Ishikawa (cell line): ENCODE measurements around the gene FZD7.

Experiments
- CEBPB ChIP-seq: IDR thresholded peaks from 2 replicates; pipeline ENCODE4 v1.6.1; 2012
- CREB1 ChIP-seq: IDR thresholded peaks from 2 replicates; pipeline ENCODE4 v1.6.1; 2012; ENCODE audit warnings: low read depth
- EGR1 ChIP-seq: IDR thresholded peaks from 2 replicates; pipeline ENCODE4 v1.6.1; 2012
- EP300 ChIP-seq: IDR thresholded peaks from 2 replicates; pipeline ENCODE4 v1.6.1; 2012; ENCODE audit warnings: borderline replicate concordance
- FOXM1 ChIP-seq: IDR thresholded peaks from 2 replicates; pipeline ENCODE4 v1.6.1; 2012; ENCODE audit warnings: low read depth, borderline replicate concordance
- NFIC ChIP-seq: IDR thresholded peaks from 2 replicates; pipeline ENCODE4 v1.6.1; 2012
- RAD21 ChIP-seq: IDR thresholded peaks from 2 replicates; pipeline ENCODE4 v1.6.1; 2012; ENCODE audit warnings: low read depth
- TAF1 ChIP-seq: IDR thresholded peaks from 2 replicates; pipeline ENCODE4 v1.6.1; 2012; ENCODE audit warnings: low read depth, mild to moderate bottlenecking
- TCF12 ChIP-seq: IDR thresholded peaks from 2 replicates; pipeline ENCODE4 v1.6.1; 2012; ENCODE audit warnings: low read depth
- TEAD4 ChIP-seq: IDR thresholded peaks from 2 replicates; pipeline ENCODE4 v1.6.1; 2012
- YY1 ChIP-seq: IDR thresholded peaks from 2 replicates; pipeline ENCODE4 v1.6.1; 2012; ENCODE audit warnings: low read depth
- ZBTB7A ChIP-seq: IDR thresholded peaks from 2 replicates; pipeline ENCODE4 v1.6.1; 2012; ENCODE audit warnings: low read depth
- TF ChIP-seq, protein P1 (sequence below): IDR thresholded peaks from 2 replicates; pipeline ENCODE4 v1.6.1; 2012
- TF ChIP-seq, protein P2 (sequence below): IDR thresholded peaks from 2 replicates; pipeline ENCODE4 v1.6.1; 2012; ENCODE audit warnings: low read depth, mild to moderate bottlenecking
- TF ChIP-seq, protein P3 (sequence below): IDR thresholded peaks from 2 replicates; pipeline ENCODE4 v1.6.1; 2012

FZD7 gene

DNA sequence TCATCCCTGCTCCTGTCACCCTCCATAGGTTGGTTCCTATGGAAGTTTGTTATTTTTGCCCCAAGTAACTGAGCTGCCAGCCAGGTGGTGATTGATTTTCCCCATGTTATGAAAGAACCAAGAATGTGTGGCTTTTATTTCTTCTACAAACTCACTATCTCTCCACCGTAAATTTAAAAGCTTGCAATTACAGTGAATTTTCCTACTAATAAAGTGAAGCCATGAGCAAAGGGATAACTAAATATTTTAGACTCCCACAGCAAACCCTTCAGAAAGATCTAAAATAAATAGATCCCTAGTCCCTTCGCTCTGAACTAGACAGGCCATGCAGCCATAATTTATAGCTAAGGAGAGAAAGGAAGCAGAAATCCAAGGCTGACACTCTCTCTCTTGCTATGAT lies 33.2 kb downstream of the FZD7 start:
- TF ChIP-seq, protein P1, sequence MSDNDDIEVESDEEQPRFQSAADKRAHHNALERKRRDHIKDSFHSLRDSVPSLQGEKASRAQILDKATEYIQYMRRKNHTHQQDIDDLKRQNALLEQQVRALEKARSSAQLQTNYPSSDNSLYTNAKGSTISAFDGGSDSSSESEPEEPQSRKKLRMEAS = no peak
- no peak for TF ChIP-seq NFIC
- TF ChIP-seq FOXM1 = no peak
- no peak for TF ChIP-seq RAD21
- no peak for TF ChIP-seq CEBPB
- TF ChIP-seq EP300 = no peak

- TF ChIP-seq RAD21 (no peak), CEBPB (no peak)
- TF ChIP-seq, protein P2, sequence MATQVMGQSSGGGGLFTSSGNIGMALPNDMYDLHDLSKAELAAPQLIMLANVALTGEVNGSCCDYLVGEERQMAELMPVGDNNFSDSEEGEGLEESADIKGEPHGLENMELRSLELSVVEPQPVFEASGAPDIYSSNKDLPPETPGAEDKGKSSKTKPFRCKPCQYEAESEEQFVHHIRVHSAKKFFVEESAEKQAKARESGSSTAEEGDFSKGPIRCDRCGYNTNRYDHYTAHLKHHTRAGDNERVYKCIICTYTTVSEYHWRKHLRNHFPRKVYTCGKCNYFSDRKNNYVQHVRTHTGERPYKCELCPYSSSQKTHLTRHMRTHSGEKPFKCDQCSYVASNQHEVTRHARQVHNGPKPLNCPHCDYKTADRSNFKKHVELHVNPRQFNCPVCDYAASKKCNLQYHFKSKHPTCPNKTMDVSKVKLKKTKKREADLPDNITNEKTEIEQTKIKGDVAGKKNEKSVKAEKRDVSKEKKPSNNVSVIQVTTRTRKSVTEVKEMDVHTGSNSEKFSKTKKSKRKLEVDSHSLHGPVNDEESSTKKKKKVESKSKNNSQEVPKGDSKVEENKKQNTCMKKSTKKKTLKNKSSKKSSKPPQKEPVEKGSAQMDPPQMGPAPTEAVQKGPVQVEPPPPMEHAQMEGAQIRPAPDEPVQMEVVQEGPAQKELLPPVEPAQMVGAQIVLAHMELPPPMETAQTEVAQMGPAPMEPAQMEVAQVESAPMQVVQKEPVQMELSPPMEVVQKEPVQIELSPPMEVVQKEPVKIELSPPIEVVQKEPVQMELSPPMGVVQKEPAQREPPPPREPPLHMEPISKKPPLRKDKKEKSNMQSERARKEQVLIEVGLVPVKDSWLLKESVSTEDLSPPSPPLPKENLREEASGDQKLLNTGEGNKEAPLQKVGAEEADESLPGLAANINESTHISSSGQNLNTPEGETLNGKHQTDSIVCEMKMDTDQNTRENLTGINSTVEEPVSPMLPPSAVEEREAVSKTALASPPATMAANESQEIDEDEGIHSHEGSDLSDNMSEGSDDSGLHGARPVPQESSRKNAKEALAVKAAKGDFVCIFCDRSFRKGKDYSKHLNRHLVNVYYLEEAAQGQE = no peak
- TF ChIP-seq, protein P1 = no peak
These were observed 33.9 kb downstream of the FZD7 start for GRCh38 chr2:202067589-202067988.

- no peak for TF ChIP-seq NFIC
- no peak for TF ChIP-seq EP300
- TF ChIP-seq EGR1 = no peak
- TF ChIP-seq, protein P1 = no peak
- TF ChIP-seq TAF1 = no peak
- no peak for TF ChIP-seq FOXM1
- no peak for TF ChIP-seq YY1
- TF ChIP-seq ZBTB7A = no peak
- no peak for TF ChIP-seq CEBPB
- TF ChIP-seq CREB1 = no peak
- TF ChIP-seq TCF12 = no peak
- TF ChIP-seq, protein P3, sequence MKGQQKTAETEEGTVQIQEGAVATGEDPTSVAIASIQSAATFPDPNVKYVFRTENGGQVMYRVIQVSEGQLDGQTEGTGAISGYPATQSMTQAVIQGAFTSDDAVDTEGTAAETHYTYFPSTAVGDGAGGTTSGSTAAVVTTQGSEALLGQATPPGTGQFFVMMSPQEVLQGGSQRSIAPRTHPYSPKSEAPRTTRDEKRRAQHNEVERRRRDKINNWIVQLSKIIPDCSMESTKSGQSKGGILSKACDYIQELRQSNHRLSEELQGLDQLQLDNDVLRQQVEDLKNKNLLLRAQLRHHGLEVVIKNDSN = no peak
- TF ChIP-seq, protein P2 = no peak
- no peak for TF ChIP-seq TEAD4
- no peak for TF ChIP-seq RAD21
These were observed 35.8 kb downstream of the FZD7 start for GRCh38 chr2:202069170-202070067.

DNA sequence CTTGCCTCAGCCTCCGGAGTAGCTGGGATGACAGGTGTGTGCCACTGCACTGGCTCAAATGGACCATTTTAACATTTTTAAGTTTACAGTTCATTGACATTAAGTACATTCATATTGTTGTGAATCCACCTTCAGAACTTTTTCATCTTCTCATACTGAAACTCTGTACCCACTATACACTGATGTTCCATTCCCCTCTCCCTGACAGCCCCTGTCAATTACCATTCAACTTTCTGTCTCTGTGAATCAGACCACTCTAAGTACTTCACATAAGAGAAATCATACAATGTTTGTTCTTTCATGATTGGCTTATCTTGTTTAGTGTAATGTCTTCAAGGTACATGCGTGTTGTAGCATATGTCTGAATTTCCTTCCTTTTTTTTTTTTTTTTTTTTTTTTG lies 37.5 kb downstream of the FZD7 start:
- TF ChIP-seq YY1 (no peak), FOXM1 (no peak), EGR1 (no peak), CEBPB (no peak), EP300 (no peak), TEAD4 (no peak), ZBTB7A (no peak), TAF1 (no peak), RAD21 (no peak), CREB1 (no peak), NFIC (no peak), TCF12 (no peak)
- TF ChIP-seq, protein P1 = no peak

DNA sequence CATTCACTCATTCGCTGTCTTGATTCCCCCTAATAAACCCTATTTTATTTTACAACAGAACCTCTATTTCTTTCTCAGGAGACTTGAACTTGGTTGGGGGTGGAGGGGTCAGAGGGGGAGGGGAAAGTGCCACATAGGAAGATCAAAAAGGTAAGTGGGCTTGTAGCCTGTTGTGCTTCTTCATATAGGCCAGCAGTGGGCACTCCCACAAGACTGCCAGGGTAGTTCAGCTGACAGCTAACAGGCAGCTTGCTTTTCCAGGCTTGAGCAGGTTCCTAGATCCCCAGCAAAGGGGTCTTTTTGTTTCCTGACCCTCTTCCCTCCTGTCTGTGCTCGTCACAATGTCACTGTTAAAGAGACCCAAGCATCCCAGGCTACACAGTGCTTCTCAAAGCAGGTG lies 38.6 kb downstream of the FZD7 start:
- TF ChIP-seq NFIC (no peak), RAD21 (no peak; the same call in 1 of the 2 replicates), CEBPB (no peak), TCF12 (no peak), EGR1 (no peak), FOXM1 (no peak), EP300 (no peak)
- TF ChIP-seq, protein P2 = no peak
- TF ChIP-seq, protein P1 = no peak
- TF ChIP-seq, protein P3 = no peak
